Mucosa of descending colon (tissue), 3 donors: Measurements from ENCODE around the gene EXPH5. TPM values are rescaled to one million over a fixed set of nuclear protein-coding genes. Genes with fewer than 3 reads are reported as not detected.

Experiments used
- ATAC-seq: fragments of 200-7000 bp; cut with Tn5 transposase; one replicate; pipeline ENCODE4 v1.9.1; 2020; ENCODE audit warnings: mild to moderate bottlenecking, moderate library complexity
- DNase-seq, 3 donors: peaks; one replicate each; pipeline ENCODE4 v3.0.0-alpha.2; 2020
- H3K36me3 ChIP-seq: fragments of 200-600 bp; one replicate; pipeline ENCODE4 v1.8.0; 2021; ENCODE audit warnings: low read depth, mild to moderate bottlenecking
- H3K4me1 ChIP-seq: fragments of 200-600 bp; one replicate; pipeline ENCODE4 v1.8.0; 2021; ENCODE audit warnings: low read depth, mild to moderate bottlenecking
- H3K4me3 ChIP-seq: fragments of 200-600 bp; one replicate; pipeline ENCODE4 v1.8.0; 2021; ENCODE audit warnings: mild to moderate bottlenecking
- H3K9me3 ChIP-seq: fragments of 200-600 bp; one replicate; pipeline ENCODE4 v1.8.0; 2021; ENCODE audit warnings: mild to moderate bottlenecking
- CTCF ChIP-seq: fragments of 200-600 bp; IDR thresholded peaks from one replicate; pipeline ENCODE4 v1.8.0; 2022; ENCODE audit warnings: antibody characterized with exemption, mild to moderate bottlenecking
- intact Hi-C, 2 donors: fragments of 100-400 bp; cut with DNase I in 1 of 2; cut with micrococcal nuclease in 1 of 2; formaldehyde crosslinking; loops; one replicate each; pipeline versions ENCODE4 v1.11.0 to v1.11.1; 2022; cut with DNase I, micrococcal nuclease
- total RNA-seq, 3 donors: library from RNA; stranded (reverse); fragmentation: NEBNext Ultra II Directional in 2 of 3; extraction: Animal tissue kit (Norgen Biotek cat#: 25700) in 2 of 3; gene quantifications; one replicate each; pipeline versions ENCODE4 v1.2.1 to v1.2.4, GENCODE V29; 2021 to 2023
- donor health status: DM: no; HTN: no; CAD: no; lungs with moderate emphysema.
- donor health status: DM: no; HTN: no; CAD: no.
- donor health status: DM: no; HTN: yes; CAD: no.

EXPH5 gene
- total RNA-seq, 3 donors from 2014 or later = 22.4 to 79.3 (median 26.1) TPM

- peaks cover 10% of the 10 kb centered on the region for H3K4me1 ChIP-seq
- no peak for TF ChIP-seq CTCF
- intact Hi-C loops = no loop called here
- H3K4me3 ChIP-seq = no peak overlapping the region
- ATAC-seq (no peak), DNase-seq (no peak)
- H3K36me3 ChIP-seq = no peaks in the 10 kb centered on the region
- no peaks in the 10 kb centered on the region for H3K9me3 ChIP-seq
Observed at GRCh38 chr11:108495326-108495725, 98.2 kb downstream of the EXPH5 start.

GRCh38 chr11:108494182-108494581 lies 99.4 kb downstream of the EXPH5 start:
- no peak for DNase-seq
- intact Hi-C loops = no loop called here
- Histone ChIP-seq H3K36me3 (no peaks in the 10 kb centered on the region), H3K9me3 (no peaks in the 10 kb centered on the region), H3K4me3 (no peak overlapping the region), H3K4me1 (peaks cover 10% of the 10 kb centered on the region)
- TF ChIP-seq CTCF = no peak
- no peak for ATAC-seq

GRCh38 chr11:108491936-108492335 lies 101.6 kb downstream of the EXPH5 start:
- H3K36me3 ChIP-seq = no peaks in the 10 kb centered on the region
- no peak overlapping the region for H3K4me3 ChIP-seq
- TF ChIP-seq CTCF = no peak
- ATAC-seq (no peak), DNase-seq (no peak)
- no peaks in the 10 kb centered on the region for H3K9me3 ChIP-seq
- peaks cover 9% of the 10 kb centered on the region for H3K4me1 ChIP-seq
- intact Hi-C loops = no loop called here

- DNase-seq = no peak
- H3K36me3 ChIP-seq = no peaks in the 10 kb centered on the region
- no peaks in the 10 kb centered on the region for H3K4me1 ChIP-seq
- intact Hi-C loops = no loop called here
- ATAC-seq = no peak
- no peak for TF ChIP-seq CTCF
- H3K9me3 ChIP-seq = no peaks in the 10 kb centered on the region
- H3K4me3 ChIP-seq = no peak overlapping the region
Observed at GRCh38 chr11:108486828-108487227, 106.7 kb downstream of the EXPH5 start.

GRCh38 chr11:108486331-108486730 lies 107.2 kb downstream of the EXPH5 start:
- no peaks in the 10 kb centered on the region for H3K36me3 ChIP-seq

More at GRCh38 chr11:108486331-108486730, 107.2 kb downstream of the EXPH5 start:
- Histone ChIP-seq H3K9me3 (no peaks in the 10 kb centered on the region), H3K4me1 (no peaks in the 10 kb centered on the region), H3K4me3 (no peak overlapping the region)
- ATAC-seq (no peak), DNase-seq (no peak)
- intact Hi-C loops = no loop called here
- no peak for TF ChIP-seq CTCF
